Smooth muscle cell (in vitro differentiated cells): ENCODE measurements around the gene MPV17L. TPM values are rescaled to one million over a fixed set of nuclear protein-coding genes. Genes with fewer than 3 reads are reported as not detected.
A peak's percentile ranks its signal among the peaks of the same experiment; 100 is the strongest.
"Not testable (repeated sequence)": the region's sequence is repeated elsewhere in the genome, so short reads cannot be mapped to it uniquely, and the experiment has no call there.

Experiments used
- DNase-seq: peaks from one replicate; lab custom pipeline; 2025; ENCODE audit not compliant: unreplicated experiment; lab: John Stamatoyannopoulos, UW
- H2AFZ ChIP-seq: fragments of 200-600 bp; sonication (generic); 2 replicates; pipeline ENCODE4 v1.6.0; 2016; ENCODE audit warnings: antibody characterized with exemption, low read depth, mild to moderate bottlenecking
- H3F3A ChIP-seq: fragments of 200-600 bp; sonication (generic); 2 replicates; pipeline ENCODE4 v1.6.0; 2017; ENCODE audit warnings: antibody characterized with exemption, low read depth
- H3K27ac ChIP-seq: fragments of 200-600 bp; sonication (generic); 2 replicates; pipeline ENCODE4 v1.5.1; 2016; ENCODE audit warnings: low read depth, mild to moderate bottlenecking
- H3K27me3 ChIP-seq: fragments of 200-600 bp; sonication (generic); 2 replicates; pipeline ENCODE4 v1.6.1; 2016; ENCODE audit warnings: low read depth, mild to moderate bottlenecking
- H3K36me3 ChIP-seq: fragments of 200-600 bp; sonication (generic); 2 replicates; pipeline ENCODE4 v1.5.1; 2016; ENCODE audit warnings: low read depth
- H3K4me1 ChIP-seq: fragments of 200-600 bp; sonication (generic); 2 replicates; pipeline ENCODE4 v1.5.1; 2016; ENCODE audit warnings: low read depth
- H3K4me2 ChIP-seq: fragments of 200-600 bp; sonication (generic); 2 replicates; pipeline ENCODE4 v1.6.0; 2016; ENCODE audit warnings: mild to moderate bottlenecking
- H3K4me3 ChIP-seq: fragments of 200-600 bp; sonication (generic); 2 replicates; pipeline ENCODE4 v1.5.1; 2016; ENCODE audit warnings: mild to moderate bottlenecking
- H3K79me2 ChIP-seq: fragments of 200-600 bp; sonication (generic); 2 replicates; pipeline ENCODE4 v1.6.0; 2016; ENCODE audit warnings: low read depth, mild to moderate bottlenecking
- H3K9ac ChIP-seq: fragments of 200-600 bp; sonication (generic); 2 replicates; pipeline ENCODE4 v1.6.0; 2016; ENCODE audit warnings: low read depth
- H3K9me3 ChIP-seq: fragments of 200-600 bp; sonication (generic); replicated peaks from 2 replicates; pipeline ENCODE4 v1.5.1; 2016; ENCODE audit warnings: low read depth
- H4K20me1 ChIP-seq: fragments of 200-600 bp; sonication (generic); 2 replicates; pipeline ENCODE4 v1.6.0; 2016; ENCODE audit warnings: low read depth
- WGBS: methylation state at CpG from one replicate; pipeline ENCODE4 v1.1.7; 2016; ENCODE audit warnings: low lambda C conversion rate; 5-methylcytosine and 5-hydroxymethylcytosine counted together
- polyA plus RNA-seq: library from polyadenylated mRNA; unstranded; fragments of >200 nt; fragmentation: Nextera tagmentation; extraction: Ambion mirVana; gene quantifications from 2 replicates; pipeline ENCODE4 v1.2.1, GENCODE V29; 2016
- total RNA-seq: library from RNA; depleted of rRNA; stranded (reverse); fragments of >200 nt; gene quantifications from 2 replicates; pipeline ENCODE4 v1.2.3, GENCODE V29; 2014
- TF ChIP-seq, protein P1 (sequence below): fragments of 200-600 bp; sonication (generic); IDR thresholded peaks from 2 replicates; pipeline ENCODE4 v1.5.1; 2017; ENCODE audit warnings: borderline replicate concordance, mild to moderate bottlenecking, antibody characterized with exemption; ENCODE audit not compliant: insufficient read depth, poor library complexity, severe bottlenecking

Gene MPV17L
- total and polyA plus RNA-seq, 2 experiments from 2014 or later: not detected

DNA sequence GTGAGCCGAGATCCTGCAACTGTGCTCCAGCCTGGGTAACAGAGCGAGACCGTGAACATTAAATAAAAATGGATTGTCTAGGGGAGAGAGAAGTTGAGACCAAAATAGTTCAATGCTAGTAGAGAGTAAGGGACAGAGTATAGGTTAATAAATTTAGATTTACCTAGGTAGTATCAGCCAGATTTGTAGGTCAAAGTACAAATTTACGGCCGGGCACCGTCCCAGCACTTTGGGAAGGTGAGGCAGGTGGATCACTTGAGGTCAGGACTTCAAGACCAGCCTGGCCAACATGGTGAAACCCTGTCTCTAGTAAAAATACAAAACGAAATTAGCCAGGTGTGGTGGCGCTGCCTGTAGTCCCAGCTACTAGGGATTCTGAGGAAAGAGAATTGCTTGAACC is 26.7 kb downstream of the MPV17L start:
- no peaks in the 10 kb centered on the region for H3F3A ChIP-seq
- DNase-seq: no peak
- H3K4me1 ChIP-seq: no peaks in the 10 kb centered on the region
- no peak overlapping the region for H3K4me3 ChIP-seq
- TF ChIP-seq, protein P1, sequence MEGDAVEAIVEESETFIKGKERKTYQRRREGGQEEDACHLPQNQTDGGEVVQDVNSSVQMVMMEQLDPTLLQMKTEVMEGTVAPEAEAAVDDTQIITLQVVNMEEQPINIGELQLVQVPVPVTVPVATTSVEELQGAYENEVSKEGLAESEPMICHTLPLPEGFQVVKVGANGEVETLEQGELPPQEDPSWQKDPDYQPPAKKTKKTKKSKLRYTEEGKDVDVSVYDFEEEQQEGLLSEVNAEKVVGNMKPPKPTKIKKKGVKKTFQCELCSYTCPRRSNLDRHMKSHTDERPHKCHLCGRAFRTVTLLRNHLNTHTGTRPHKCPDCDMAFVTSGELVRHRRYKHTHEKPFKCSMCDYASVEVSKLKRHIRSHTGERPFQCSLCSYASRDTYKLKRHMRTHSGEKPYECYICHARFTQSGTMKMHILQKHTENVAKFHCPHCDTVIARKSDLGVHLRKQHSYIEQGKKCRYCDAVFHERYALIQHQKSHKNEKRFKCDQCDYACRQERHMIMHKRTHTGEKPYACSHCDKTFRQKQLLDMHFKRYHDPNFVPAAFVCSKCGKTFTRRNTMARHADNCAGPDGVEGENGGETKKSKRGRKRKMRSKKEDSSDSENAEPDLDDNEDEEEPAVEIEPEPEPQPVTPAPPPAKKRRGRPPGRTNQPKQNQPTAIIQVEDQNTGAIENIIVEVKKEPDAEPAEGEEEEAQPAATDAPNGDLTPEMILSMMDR: no peak
- H3K79me2 ChIP-seq: no peaks in the 10 kb centered on the region
- H3K36me3 ChIP-seq: no peaks in the 10 kb centered on the region
- no peak overlapping the region for H3K27ac ChIP-seq
- no peaks in the 10 kb centered on the region for H3K9me3 ChIP-seq
- H3K4me2 ChIP-seq: no peak overlapping the region
- no peak overlapping the region for H2AFZ ChIP-seq
- H4K20me1 ChIP-seq: no peaks in the 10 kb centered on the region
- H3K27me3 ChIP-seq: no peaks in the 10 kb centered on the region
- WGBS: 76% methylated on average over 8 of the region's 8 CpGs
- no peak overlapping the region for H3K9ac ChIP-seq

DNA sequence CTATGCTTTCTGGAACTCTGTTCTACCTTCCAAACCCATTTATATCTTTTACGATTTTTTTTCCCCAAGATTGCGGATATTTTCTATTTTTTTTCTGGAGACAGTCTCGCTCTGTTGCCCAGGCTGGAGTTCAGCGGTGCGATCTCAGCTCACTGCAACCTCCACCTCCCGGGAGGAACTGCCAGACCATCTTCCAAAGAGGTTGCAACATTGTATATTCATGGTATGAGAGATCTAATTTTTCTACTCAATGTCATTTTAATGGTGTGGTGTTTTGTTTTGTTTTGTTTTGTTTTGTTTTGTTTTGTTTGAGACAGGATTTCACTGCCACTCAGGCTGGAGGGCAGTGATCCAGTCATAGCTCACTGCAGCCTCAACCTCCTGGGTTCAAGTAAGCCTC is 30.3 kb downstream of the MPV17L start:
- WGBS: 89% methylated on average over 6 of the region's 6 CpGs
- no peaks in the 10 kb centered on the region for H3K4me1 ChIP-seq
- H4K20me1 ChIP-seq: no peaks in the 10 kb centered on the region
- no peaks in the 10 kb centered on the region for H3F3A ChIP-seq
- no peak overlapping the region for H2AFZ ChIP-seq
- no peaks in the 10 kb centered on the region for H3K36me3 ChIP-seq
- no peaks in the 10 kb centered on the region for H3K27me3 ChIP-seq
- no peak overlapping the region for H3K4me3 ChIP-seq
- no peak overlapping the region for H3K27ac ChIP-seq
- no peaks in the 10 kb centered on the region for H3K79me2 ChIP-seq
- DNase-seq: no peak
- H3K4me2 ChIP-seq: no peak overlapping the region
- no peak overlapping the region for H3K9ac ChIP-seq
- TF ChIP-seq, protein P1: no peak
- H3K9me3 ChIP-seq: no peaks in the 10 kb centered on the region

DNA sequence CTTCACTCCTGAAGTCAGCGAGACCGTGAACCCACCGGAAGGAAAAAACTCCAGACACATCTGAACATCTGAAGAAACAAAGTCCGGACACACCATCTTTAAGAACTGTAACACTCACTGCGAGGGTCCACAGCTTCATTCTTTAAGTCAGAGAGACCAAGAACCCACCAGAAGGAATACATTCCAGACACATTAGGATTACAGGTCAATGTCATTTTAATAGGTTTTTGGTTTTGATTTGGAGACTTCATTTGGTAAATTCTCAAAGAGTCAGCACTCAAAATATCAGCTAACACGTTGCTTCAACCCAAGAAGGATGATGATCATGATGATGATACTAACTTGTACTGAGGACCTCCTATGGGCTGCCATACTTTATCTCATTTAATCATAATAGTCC is 31.2 kb downstream of the MPV17L start:
- H3K4me3 ChIP-seq: no peak overlapping the region
- no peak overlapping the region for H2AFZ ChIP-seq
- TF ChIP-seq, protein P1: no peak
- H3K27ac ChIP-seq: no peak overlapping the region
- H3K4me1 ChIP-seq: no peaks in the 10 kb centered on the region
- no peaks in the 10 kb centered on the region for H3K79me2 ChIP-seq
- no peaks in the 10 kb centered on the region for H4K20me1 ChIP-seq
- no peak overlapping the region for H3K4me2 ChIP-seq
- H3K9me3 ChIP-seq: no peaks in the 10 kb centered on the region
- no peaks in the 10 kb centered on the region for H3K27me3 ChIP-seq
- no peaks in the 10 kb centered on the region for H3F3A ChIP-seq
- no peak for DNase-seq
- no peak overlapping the region for H3K9ac ChIP-seq
- WGBS: 81% methylated on average over 6 of the region's 6 CpGs
- no peaks in the 10 kb centered on the region for H3K36me3 ChIP-seq

DNA sequence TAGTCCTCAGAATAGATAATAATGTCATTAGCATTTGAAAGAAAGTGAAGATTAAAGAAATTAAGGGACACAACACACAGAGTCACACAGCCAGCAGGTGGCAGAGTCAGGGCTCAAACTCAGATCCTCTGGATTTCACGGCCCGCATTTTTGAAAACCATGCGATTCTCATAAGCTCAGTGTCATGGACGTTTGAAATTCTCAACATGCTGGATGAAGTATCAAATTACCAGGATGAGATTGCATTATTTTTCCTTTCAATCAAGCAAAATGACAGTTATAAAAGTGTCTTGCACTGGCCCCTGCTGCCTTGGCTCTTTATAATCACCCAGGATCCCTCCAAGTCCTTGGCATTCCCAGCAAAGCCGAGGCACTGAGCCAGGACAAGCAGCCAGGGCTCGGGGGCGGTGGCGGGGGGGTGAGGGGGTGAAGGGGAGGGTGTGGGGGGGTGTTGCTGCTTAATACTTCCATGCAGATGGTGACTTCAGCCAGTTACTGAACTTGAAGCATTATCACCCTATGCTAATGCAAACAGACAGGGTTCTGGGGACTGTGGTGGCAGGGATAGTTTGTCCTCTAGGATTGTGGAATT is 32.2 kb downstream of the MPV17L start:
- H3K4me1 ChIP-seq: no peaks in the 10 kb centered on the region
- H3K36me3 ChIP-seq: no peaks in the 10 kb centered on the region

DNA sequence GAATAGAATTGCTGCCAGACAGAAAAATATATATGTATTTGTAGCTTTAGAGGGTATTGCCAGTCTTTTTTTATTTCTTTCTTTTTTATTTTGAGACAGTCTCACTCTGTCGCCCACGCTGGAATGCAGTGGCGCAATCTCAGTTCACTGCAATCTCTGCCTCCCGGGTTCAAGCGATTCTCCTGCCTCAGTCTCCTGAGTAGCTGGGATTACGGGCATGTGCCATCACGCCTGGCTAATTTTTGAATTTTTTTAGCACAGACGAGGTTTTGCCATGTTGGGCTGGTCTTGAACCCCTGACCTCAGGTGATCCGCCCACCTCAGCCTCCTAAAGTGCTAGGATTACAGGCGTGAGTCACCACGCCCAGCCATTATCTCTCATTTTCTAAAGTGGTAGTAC is 35.3 kb downstream of the MPV17L start:
- not testable (repeated sequence) for H3K4me2 ChIP-seq, H3K9ac ChIP-seq, H3F3A ChIP-seq, H3K9me3 ChIP-seq, DNase-seq, H3K79me2 ChIP-seq, H3K27ac ChIP-seq, H3K36me3 ChIP-seq, H2AFZ ChIP-seq, H3K4me3 ChIP-seq, H3K4me1 ChIP-seq, H4K20me1 ChIP-seq
- H3K27me3 ChIP-seq: peaks cover 19% of the 10 kb centered on the region
- WGBS: 82% methylated on average over 11 of the region's 11 CpGs

More for the DNA sequence above, 32.2 kb downstream of the MPV17L start:
- no peaks in the 10 kb centered on the region for H3K9me3 ChIP-seq
- no peaks in the 10 kb centered on the region for H3F3A ChIP-seq
- H4K20me1 ChIP-seq: no peaks in the 10 kb centered on the region
- H3K27me3 ChIP-seq: peaks cover 4% of the 10 kb centered on the region
- no peak for DNase-seq
- H3K4me2 ChIP-seq: peak overlapping the region; percentile 68
- 22% methylated on average over 8 of the region's 8 CpGs for WGBS
- no peak overlapping the region for H2AFZ ChIP-seq
- no peaks in the 10 kb centered on the region for H3K79me2 ChIP-seq
- no peak overlapping the region for H3K27ac ChIP-seq
- TF ChIP-seq, protein P1: peak; percentile 63
- H3K4me3 ChIP-seq: no peak overlapping the region
- no peak overlapping the region for H3K9ac ChIP-seq
